Measurements from ENCODE around the gene EMC1.

DNA sequence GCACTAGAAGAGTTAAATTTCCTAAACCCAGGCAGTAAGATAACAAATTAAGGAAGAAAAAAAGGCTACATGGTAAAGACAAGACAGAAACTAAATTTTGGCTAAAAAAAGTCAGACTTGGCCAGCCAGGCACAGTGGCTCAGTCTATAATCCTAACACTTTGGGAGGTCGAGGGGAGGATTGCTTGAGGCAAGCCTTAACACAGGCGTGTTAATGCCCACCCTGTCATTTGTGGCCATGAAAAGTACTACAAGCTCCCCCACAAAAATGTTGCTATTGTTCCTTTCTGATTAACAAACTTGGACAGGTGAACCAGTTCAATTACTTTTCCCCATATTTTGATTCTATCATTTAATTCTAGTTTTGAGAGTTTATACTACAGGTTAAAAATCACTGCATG, 73.5 kb downstream of the EMC1 start:
- TF ChIP-seq, protein P1, sequence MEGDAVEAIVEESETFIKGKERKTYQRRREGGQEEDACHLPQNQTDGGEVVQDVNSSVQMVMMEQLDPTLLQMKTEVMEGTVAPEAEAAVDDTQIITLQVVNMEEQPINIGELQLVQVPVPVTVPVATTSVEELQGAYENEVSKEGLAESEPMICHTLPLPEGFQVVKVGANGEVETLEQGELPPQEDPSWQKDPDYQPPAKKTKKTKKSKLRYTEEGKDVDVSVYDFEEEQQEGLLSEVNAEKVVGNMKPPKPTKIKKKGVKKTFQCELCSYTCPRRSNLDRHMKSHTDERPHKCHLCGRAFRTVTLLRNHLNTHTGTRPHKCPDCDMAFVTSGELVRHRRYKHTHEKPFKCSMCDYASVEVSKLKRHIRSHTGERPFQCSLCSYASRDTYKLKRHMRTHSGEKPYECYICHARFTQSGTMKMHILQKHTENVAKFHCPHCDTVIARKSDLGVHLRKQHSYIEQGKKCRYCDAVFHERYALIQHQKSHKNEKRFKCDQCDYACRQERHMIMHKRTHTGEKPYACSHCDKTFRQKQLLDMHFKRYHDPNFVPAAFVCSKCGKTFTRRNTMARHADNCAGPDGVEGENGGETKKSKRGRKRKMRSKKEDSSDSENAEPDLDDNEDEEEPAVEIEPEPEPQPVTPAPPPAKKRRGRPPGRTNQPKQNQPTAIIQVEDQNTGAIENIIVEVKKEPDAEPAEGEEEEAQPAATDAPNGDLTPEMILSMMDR (IDR thresholded peaks at IDR 0.05) = no peak
- no peak for TF ChIP-seq POLR2A (IDR thresholded peaks at IDR 0.05)

Measured in ovary (tissue), 3 donors.